Neural cell (in vitro differentiated cells): ENCODE results near the gene SV2C.

ENCODE experiments used
- CTCF ChIP-seq: fragments of 450-650 bp; IDR thresholded peaks from 2 replicates; pipeline ENCODE4 v1.5.1; 2014; ENCODE audit warnings: antibody characterized with exemption, mild to moderate bottlenecking, moderate library complexity; ENCODE audit not compliant: poor library complexity, severe bottlenecking
- EP300 ChIP-seq: fragments of 450-650 bp; conservative IDR thresholded peaks from 2 replicates; pipeline ENCODE4 v1.6.1; 2014; ENCODE audit warnings: antibody characterized with exemption, mild to moderate bottlenecking, moderate library complexity; ENCODE audit not compliant: poor library complexity, severe bottlenecking
- EZH2 ChIP-seq: fragments of 200-600, 300-800 bp; shearing (Covaris generic), sonication (generic); IDR thresholded peaks from 2 replicates; pipeline ENCODE4 v1.6.1; 2014; ENCODE audit warnings: antibody characterized with exemption, low read length, borderline replicate concordance, mild to moderate bottlenecking; ENCODE audit not compliant: insufficient read depth, poor library complexity, severe bottlenecking
- MXI1 ChIP-seq: fragments of 450-650 bp; conservative IDR thresholded peaks from 2 replicates; pipeline ENCODE4 v1.6.1; 2014; ENCODE audit warnings: antibody characterized with exemption, mild to moderate bottlenecking; ENCODE audit not compliant: poor library complexity, severe bottlenecking
- POLR2AphosphoS5 ChIP-seq: IDR thresholded peaks from 2 replicates; pipeline ENCODE4 v1.6.1; 2012
- RAD21 ChIP-seq: fragments of 450-650 bp; conservative IDR thresholded peaks from 2 replicates; pipeline ENCODE4 v1.6.1; 2014; ENCODE audit warnings: antibody characterized with exemption, mild to moderate bottlenecking, moderate library complexity
- REST ChIP-seq: IDR thresholded peaks from 2 replicates; pipeline ENCODE4 v1.6.1; 2012; ENCODE audit warnings: borderline replicate concordance
- SMC3 ChIP-seq: fragments of 450-650 bp; conservative IDR thresholded peaks from 2 replicates; pipeline ENCODE4 v1.6.1; 2014; ENCODE audit warnings: antibody characterized with exemption, mild to moderate bottlenecking, moderate library complexity; ENCODE audit not compliant: poor library complexity
- TAF1 ChIP-seq: IDR thresholded peaks from 2 replicates; pipeline ENCODE4 v1.6.1; 2012; ENCODE audit warnings: low read depth

DNA sequence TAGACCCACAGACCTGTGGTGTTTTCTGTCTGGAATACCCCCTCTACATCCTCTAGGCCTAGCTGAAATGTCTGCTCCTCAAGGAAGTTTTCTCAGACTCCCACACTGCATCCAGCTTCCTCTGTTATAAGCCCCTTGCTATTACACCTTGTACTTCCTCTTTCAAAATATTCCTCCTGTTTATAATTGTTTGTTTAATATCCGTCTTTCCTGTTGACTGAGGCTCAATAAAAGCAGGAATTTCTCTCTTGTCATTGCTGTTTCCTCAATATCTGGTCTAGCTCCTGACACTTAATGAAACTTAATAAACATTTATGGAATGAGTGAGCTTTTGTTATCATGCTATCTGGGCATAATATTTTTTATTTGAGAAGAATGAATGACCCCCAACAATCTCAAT is 285.8 kb downstream of the SV2C start:
- TF ChIP-seq CTCF (no peak), EZH2 (no peak), RAD21 (no peak), TAF1 (no peak), REST (no peak), EP300 (no peak), SMC3 (no peak), MXI1 (no peak), POLR2AphosphoS5 (no peak)
